Measurements from ENCODE around the gene OPTC.

The OPTC gene

GRCh38 chr1:203478231-203478630 lies 15.7 kb upstream of the OPTC start:
- H3K27ac ChIP-seq = no peak overlapping the region
- H3K9ac ChIP-seq (ENCODE audit: insufficient read length) = no peak overlapping the region
- no peak for DNase-seq (ENCODE audit: low read depth, low spot score)
- no peaks in the 10 kb centered on the region for H3K9me3 ChIP-seq (ENCODE audit: low read depth, low read length)
- H3K36me3 ChIP-seq (ENCODE audit: insufficient read depth, low read length) = no peaks in the 10 kb centered on the region
- H3K4me3 ChIP-seq = no peak overlapping the region
- TF ChIP-seq FOXP2 (optimal IDR thresholded peaks at IDR 0.05; ENCODE audit: control extremely low read depth, extremely low read length, insufficient read depth) (no peak), EZH2 (IDR thresholded peaks at IDR 0.05) (no peak), POLR2AphosphoS5 (IDR thresholded peaks at IDR 0.05; ENCODE audit: borderline replicate concordance, low read depth, low read length) (no peak)

GRCh38 chr1:203478986-203479385 lies 15.0 kb upstream of the OPTC start:
- no peaks in the 10 kb centered on the region for H3K9me3 ChIP-seq (ENCODE audit: low read depth, low read length)
- no peak for DNase-seq (ENCODE audit: low read depth, low spot score)
- no peaks in the 10 kb centered on the region for H3K36me3 ChIP-seq (ENCODE audit: insufficient read depth, low read length)
- no peak overlapping the region for H3K9ac ChIP-seq (ENCODE audit: insufficient read length)
- no peak for TF ChIP-seq POLR2AphosphoS5 (IDR thresholded peaks at IDR 0.05; ENCODE audit: borderline replicate concordance, low read depth, low read length)
- no peak for TF ChIP-seq EZH2 (IDR thresholded peaks at IDR 0.05)
- no peak for TF ChIP-seq FOXP2 (optimal IDR thresholded peaks at IDR 0.05; ENCODE audit: control extremely low read depth, extremely low read length, insufficient read depth)
- H3K4me3 ChIP-seq = no peak overlapping the region
- no peak overlapping the region for H3K27ac ChIP-seq

- DNase-seq (ENCODE audit: low read depth, low spot score) = no peak
- no peak overlapping the region for H3K4me3 ChIP-seq
- H3K9ac ChIP-seq (ENCODE audit: insufficient read length) = no peak overlapping the region
- H3K9me3 ChIP-seq (ENCODE audit: low read depth, low read length) = no peaks in the 10 kb centered on the region
- TF ChIP-seq POLR2AphosphoS5 (IDR thresholded peaks at IDR 0.05; ENCODE audit: borderline replicate concordance, low read depth, low read length) = no peak
- TF ChIP-seq EZH2 (IDR thresholded peaks at IDR 0.05) = no peak
- TF ChIP-seq FOXP2 (optimal IDR thresholded peaks at IDR 0.05; ENCODE audit: control extremely low read depth, extremely low read length, insufficient read depth) = no peak
- H3K36me3 ChIP-seq (ENCODE audit: insufficient read depth, low read length) = no peaks in the 10 kb centered on the region
- no peak overlapping the region for H3K27ac ChIP-seq
These were observed 14.3 kb upstream of the OPTC start for GRCh38 chr1:203479646-203480045.

GRCh38 chr1:203480084-203480483 lies 13.9 kb upstream of the OPTC start:
- H3K9me3 ChIP-seq (ENCODE audit: low read depth, low read length) = no peaks in the 10 kb centered on the region
- TF ChIP-seq FOXP2 (optimal IDR thresholded peaks at IDR 0.05; ENCODE audit: control extremely low read depth, extremely low read length, insufficient read depth) (no peak), EZH2 (IDR thresholded peaks at IDR 0.05) (no peak), POLR2AphosphoS5 (IDR thresholded peaks at IDR 0.05; ENCODE audit: borderline replicate concordance, low read depth, low read length) (no peak)
- H3K36me3 ChIP-seq (ENCODE audit: insufficient read depth, low read length) = no peaks in the 10 kb centered on the region
- H3K4me3 ChIP-seq = no peak overlapping the region
- 0 out of 2 replicates have a peak overlapping the region, but pooled peaks have one; percentile 8 for H3K27ac ChIP-seq
- DNase-seq (ENCODE audit: low read depth, low spot score) = no peak
- no peak overlapping the region for H3K9ac ChIP-seq (ENCODE audit: insufficient read length)

- H3K9ac ChIP-seq (ENCODE audit: insufficient read length) = no peak overlapping the region
- H3K27ac ChIP-seq = 0 out of 2 replicates have a peak overlapping the region, but pooled peaks have one; percentile 8
- H3K9me3 ChIP-seq (ENCODE audit: low read depth, low read length) = no peaks in the 10 kb centered on the region
- 0 out of 2 replicates have a peak overlapping the region, but pooled peaks have one; percentile 7 for H3K4me3 ChIP-seq
- no peaks in the 10 kb centered on the region for H3K36me3 ChIP-seq (ENCODE audit: insufficient read depth, low read length)
- no peak for TF ChIP-seq EZH2 (IDR thresholded peaks at IDR 0.05)
- TF ChIP-seq POLR2AphosphoS5 (IDR thresholded peaks at IDR 0.05; ENCODE audit: borderline replicate concordance, low read depth, low read length) = no peak
- TF ChIP-seq FOXP2 (optimal IDR thresholded peaks at IDR 0.05; ENCODE audit: control extremely low read depth, extremely low read length, insufficient read depth) = no peak
- DNase-seq (ENCODE audit: low read depth, low spot score) = no peak
These were observed 13.3 kb upstream of the OPTC start for GRCh38 chr1:203480525-203481084.

- H3K9me3 ChIP-seq (ENCODE audit: low read depth, low read length) = no peaks in the 10 kb centered on the region
- no peak overlapping the region for H3K9ac ChIP-seq (ENCODE audit: insufficient read length)
- TF ChIP-seq FOXP2 (optimal IDR thresholded peaks at IDR 0.05; ENCODE audit: control extremely low read depth, extremely low read length, insufficient read depth) (no peak), POLR2AphosphoS5 (IDR thresholded peaks at IDR 0.05; ENCODE audit: borderline replicate concordance, low read depth, low read length) (no peak), EZH2 (IDR thresholded peaks at IDR 0.05) (no peak)
- H3K4me3 ChIP-seq = no peak overlapping the region
- 0 out of 2 replicates have a peak overlapping the region, but pooled peaks have one; percentile 8 for H3K27ac ChIP-seq
- DNase-seq (ENCODE audit: low read depth, low spot score) = no peak
- H3K36me3 ChIP-seq (ENCODE audit: insufficient read depth, low read length) = no peaks in the 10 kb centered on the region
These were observed 12.8 kb upstream of the OPTC start for GRCh38 chr1:203481196-203481595.

- no peaks in the 10 kb centered on the region for H3K36me3 ChIP-seq (ENCODE audit: insufficient read depth, low read length)
- H3K4me3 ChIP-seq = peak overlapping the region; percentile 76; the same call in 1 of the 2 replicates
- no peak overlapping the region for H3K27ac ChIP-seq
- TF ChIP-seq POLR2AphosphoS5 (IDR thresholded peaks at IDR 0.05; ENCODE audit: borderline replicate concordance, low read depth, low read length) (no peak), FOXP2 (optimal IDR thresholded peaks at IDR 0.05; ENCODE audit: control extremely low read depth, extremely low read length, insufficient read depth) (no peak), EZH2 (IDR thresholded peaks at IDR 0.05) (no peak)
- no peak for DNase-seq (ENCODE audit: low read depth, low spot score)
- H3K9me3 ChIP-seq (ENCODE audit: low read depth, low read length) = no peaks in the 10 kb centered on the region
- H3K9ac ChIP-seq (ENCODE audit: insufficient read length) = no peak overlapping the region
These were observed 7.2 kb upstream of the OPTC start for GRCh38 chr1:203486618-203487370.

GRCh38 chr1:203488539-203488938 lies 5.4 kb upstream of the OPTC start:
- TF ChIP-seq FOXP2 (optimal IDR thresholded peaks at IDR 0.05; ENCODE audit: control extremely low read depth, extremely low read length, insufficient read depth) = no peak
- TF ChIP-seq POLR2AphosphoS5 (IDR thresholded peaks at IDR 0.05; ENCODE audit: borderline replicate concordance, low read depth, low read length) = no peak
- TF ChIP-seq EZH2 (IDR thresholded peaks at IDR 0.05) = no peak
- no peak overlapping the region for H3K27ac ChIP-seq
- H3K9ac ChIP-seq (ENCODE audit: insufficient read length) = no peak overlapping the region

More at GRCh38 chr1:203488539-203488938, 5.4 kb upstream of the OPTC start:
- Histone ChIP-seq H3K36me3 (ENCODE audit: insufficient read depth, low read length) (no peaks in the 10 kb centered on the region), H3K4me3 (no peak overlapping the region), H3K9me3 (ENCODE audit: low read depth, low read length) (no peaks in the 10 kb centered on the region)
- no peak for DNase-seq (ENCODE audit: low read depth, low spot score)

Data from SK-N-MC (cell line).